Esophagus muscularis mucosa (tissue), 4 donors: ENCODE measurements around the gene MAGI1. TPM values are rescaled to one million over a fixed set of nuclear protein-coding genes. Genes with fewer than 3 reads are reported as not detected.

Experiments
- DNase-seq: peaks from one replicate; pipeline ENCODE4 v3.0.0-alpha.2; 2017; ENCODE audit errors: extremely low spot score
- H3K27ac ChIP-seq, 4 donors: fragments of 200-600 bp; sonication (generic); replicated peaks in 1 of 4; 1 replicate in 3 of 4; 2 replicates in 1 of 4; pipeline ENCODE4 v1.5.1; 2016 to 2019; ENCODE audit warnings: mild to moderate bottlenecking in 1 of 4
- H3K27me3 ChIP-seq, 4 donors: fragments of 200-600 bp; sonication (generic); one replicate each; pipeline versions ENCODE4 v1.5.1 to v1.6.0; 2016 to 2019
- H3K36me3 ChIP-seq, 4 donors: fragments of 200-600 bp; sonication (generic); one replicate each; pipeline ENCODE4 v1.5.1; 2016 to 2019
- H3K4me1 ChIP-seq, 4 donors: fragments of 200-600 bp; sonication (generic); one replicate each; pipeline ENCODE4 v1.5.1; 2016 to 2019
- H3K4me3 ChIP-seq, 4 donors: fragments of 200-600 bp; sonication (generic); 1 replicate in 2 of 4; 2 replicates in 2 of 4; pipeline ENCODE4 v1.5.1; 2016 to 2019; ENCODE audit warnings: mild to moderate bottlenecking in 4 of 4, moderate library complexity in 1 of 4
- H3K9me3 ChIP-seq, 4 donors: fragments of 200-600 bp; sonication (generic); 1 replicate in 3 of 4; 2 replicates in 1 of 4; pipeline ENCODE4 v1.5.1; 2016 to 2019
- EP300 ChIP-seq: sonication (generic); formaldehyde crosslinking; IDR thresholded peaks from one replicate; pipeline ENCODE4 v1.6.1; 2017; ENCODE audit warnings: antibody characterized with exemption
- POLR2A ChIP-seq: fragments of 450-650 bp; IDR thresholded peaks from one replicate; pipeline ENCODE4 v1.6.1; 2017; ENCODE audit warnings: antibody characterized with exemption, moderate library complexity, mild to moderate bottlenecking, low read depth
- POLR2AphosphoS5 ChIP-seq, 2 donors: sonication (generic); formaldehyde crosslinking; IDR thresholded peaks; one replicate each; pipeline ENCODE4 v1.6.1; 2017; ENCODE audit warnings: antibody characterized with exemption in 2 of 2
- WGBS: methylation state at CpG from one replicate; pipeline ENCODE4 v1.1.5; 2018; 5-methylcytosine and 5-hydroxymethylcytosine counted together
- intact Hi-C: fragments of 100-400 bp; cut with DNase I; formaldehyde crosslinking; loops from one replicate; pipeline ENCODE4 v1.15.1; 2023
- total RNA-seq, 4 donors: library from RNA; depleted of rRNA; stranded (reverse); fragments of >200 nt; gene quantifications; one replicate each; pipeline versions ENCODE4 v1.1.0 to v1.2.1, GENCODE V29; 2016
- TF ChIP-seq, protein P1 (sequence below), 3 experiments: fragments of 200-600 bp in 2 of 3; fragments of 450-650 bp in 1 of 3; sonication (generic) in 2 of 3; IDR thresholded peaks; one replicate each; pipeline ENCODE4 v1.5.1; 2017 to 2019; ENCODE audit warnings: antibody characterized with exemption in 3 of 3, mild to moderate bottlenecking in 2 of 3, moderate library complexity in 1 of 3

MAGI1 gene
- total RNA-seq, 4 donors from 2014 or later = 17.1 to 35.1 (median 25.2) TPM

- Histone ChIP-seq H3K27ac (peak overlapping the region; percentile 31 to 57 (median 45)), H3K4me3 (no peak overlapping the region), H3K4me1 (peaks cover 5 to 13% (median 9%) of the 10 kb centered on the region in 4 donors), H3K36me3 (no peaks in the 10 kb centered on the region), H3K9me3 (no peaks in the 10 kb centered on the region), H3K27me3 (no peaks in the 10 kb centered on the region)
- no peak for DNase-seq
- TF ChIP-seq POLR2A (no peak), POLR2AphosphoS5 (IDR thresholded peaks at IDR 0.05) (peak in 1 of 2 donors; percentile 53), EP300 (no peak)
- TF ChIP-seq, protein P1, sequence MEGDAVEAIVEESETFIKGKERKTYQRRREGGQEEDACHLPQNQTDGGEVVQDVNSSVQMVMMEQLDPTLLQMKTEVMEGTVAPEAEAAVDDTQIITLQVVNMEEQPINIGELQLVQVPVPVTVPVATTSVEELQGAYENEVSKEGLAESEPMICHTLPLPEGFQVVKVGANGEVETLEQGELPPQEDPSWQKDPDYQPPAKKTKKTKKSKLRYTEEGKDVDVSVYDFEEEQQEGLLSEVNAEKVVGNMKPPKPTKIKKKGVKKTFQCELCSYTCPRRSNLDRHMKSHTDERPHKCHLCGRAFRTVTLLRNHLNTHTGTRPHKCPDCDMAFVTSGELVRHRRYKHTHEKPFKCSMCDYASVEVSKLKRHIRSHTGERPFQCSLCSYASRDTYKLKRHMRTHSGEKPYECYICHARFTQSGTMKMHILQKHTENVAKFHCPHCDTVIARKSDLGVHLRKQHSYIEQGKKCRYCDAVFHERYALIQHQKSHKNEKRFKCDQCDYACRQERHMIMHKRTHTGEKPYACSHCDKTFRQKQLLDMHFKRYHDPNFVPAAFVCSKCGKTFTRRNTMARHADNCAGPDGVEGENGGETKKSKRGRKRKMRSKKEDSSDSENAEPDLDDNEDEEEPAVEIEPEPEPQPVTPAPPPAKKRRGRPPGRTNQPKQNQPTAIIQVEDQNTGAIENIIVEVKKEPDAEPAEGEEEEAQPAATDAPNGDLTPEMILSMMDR (IDR thresholded peaks at IDR 0.05) = no peak
- intact Hi-C loops = no loop called here
- WGBS = 44% methylated on average over 4 of the region's 4 CpGs
Measured at GRCh38 chr3:65888980-65889706, 149.6 kb downstream of the MAGI1 start.

DNA sequence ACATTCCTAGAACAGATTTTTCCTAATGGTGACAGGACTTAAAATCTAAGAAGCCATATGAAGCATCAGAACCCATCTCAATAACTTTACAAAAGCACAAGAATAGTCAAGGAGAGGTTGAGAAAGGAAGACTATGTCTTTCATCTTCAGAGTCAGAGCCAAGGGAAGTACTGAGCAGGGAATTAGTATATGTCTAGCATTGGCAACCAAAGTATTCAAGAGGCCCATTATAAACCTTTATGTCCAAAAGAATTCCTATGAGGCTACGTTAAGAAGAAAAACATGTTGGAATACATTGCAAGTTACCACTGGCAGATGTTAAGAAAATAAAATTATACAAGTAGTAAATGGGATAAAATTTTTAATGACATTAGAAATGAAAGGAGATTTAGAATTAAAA is 150.5 kb downstream of the MAGI1 start:
- 84% methylated on average over 1 of the region's 1 CpG for WGBS
- Histone ChIP-seq H3K27ac (no peak overlapping the region), H3K4me1 (peaks cover 8 to 18% (median 14%) of the 10 kb centered on the region in 4 donors), H3K4me3 (no peak overlapping the region), H3K9me3 (no peaks in the 10 kb centered on the region), H3K27me3 (no peaks in the 10 kb centered on the region), H3K36me3 (no peaks in the 10 kb centered on the region)
- DNase-seq = no peak
- intact Hi-C loops = no loop called here
- no peak for TF ChIP-seq POLR2AphosphoS5 (IDR thresholded peaks at IDR 0.05)
- no peak for TF ChIP-seq EP300
- TF ChIP-seq, protein P1 (IDR thresholded peaks at IDR 0.05) = no peak
- no peak for TF ChIP-seq POLR2A

DNA sequence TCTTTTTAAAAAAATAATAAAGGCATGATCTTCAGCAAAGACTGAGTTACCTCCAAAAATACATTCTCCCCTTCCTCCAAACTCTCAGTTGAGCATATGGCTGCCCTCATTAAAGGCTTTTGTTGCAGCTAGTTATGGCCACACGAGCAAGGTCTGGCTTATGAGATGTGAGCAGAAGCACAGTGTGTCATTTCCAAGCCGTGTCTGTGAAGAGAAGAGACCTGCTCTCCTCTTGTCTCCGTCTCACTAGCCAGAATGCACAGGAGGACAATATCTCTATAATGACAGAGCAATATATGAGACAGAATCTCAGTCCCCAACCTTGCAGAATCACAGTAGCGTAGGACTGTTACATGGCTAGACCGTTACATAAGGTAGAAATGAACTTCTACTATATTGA is 152.3 kb downstream of the MAGI1 start:
- intact Hi-C loops = no loop called here
- no peak for DNase-seq
- Histone ChIP-seq H3K27me3 (no peaks in the 10 kb centered on the region), H3K9me3 (no peaks in the 10 kb centered on the region), H3K36me3 (no peaks in the 10 kb centered on the region), H3K4me3 (no peak overlapping the region), H3K4me1 (peaks cover 8 to 22% (median 14%) of the 10 kb centered on the region in 4 donors), H3K27ac (no peak overlapping the region)
- no peak for TF ChIP-seq POLR2AphosphoS5 (IDR thresholded peaks at IDR 0.05)
- 90% methylated on average over 5 of the region's 5 CpGs for WGBS

- Histone ChIP-seq H3K9me3 (no peaks in the 10 kb centered on the region), H3K36me3 (no peaks in the 10 kb centered on the region), H3K4me3 (no peak overlapping the region), H3K27ac (no peak overlapping the region), H3K27me3 (no peaks in the 10 kb centered on the region), H3K4me1 (peaks cover 2 to 15% (median 8%) of the 10 kb centered on the region in 4 donors)
- intact Hi-C loops = no loop called here
- 56% methylated on average over 4 of the region's 4 CpGs for WGBS
- TF ChIP-seq POLR2A (no peak), POLR2AphosphoS5 (IDR thresholded peaks at IDR 0.05) (no peak), EP300 (no peak)
- TF ChIP-seq, protein P1 (IDR thresholded peaks at IDR 0.05) = no peak
- no peak for DNase-seq
Measured at GRCh38 chr3:65884071-65884470, 154.6 kb downstream of the MAGI1 start.

DNA sequence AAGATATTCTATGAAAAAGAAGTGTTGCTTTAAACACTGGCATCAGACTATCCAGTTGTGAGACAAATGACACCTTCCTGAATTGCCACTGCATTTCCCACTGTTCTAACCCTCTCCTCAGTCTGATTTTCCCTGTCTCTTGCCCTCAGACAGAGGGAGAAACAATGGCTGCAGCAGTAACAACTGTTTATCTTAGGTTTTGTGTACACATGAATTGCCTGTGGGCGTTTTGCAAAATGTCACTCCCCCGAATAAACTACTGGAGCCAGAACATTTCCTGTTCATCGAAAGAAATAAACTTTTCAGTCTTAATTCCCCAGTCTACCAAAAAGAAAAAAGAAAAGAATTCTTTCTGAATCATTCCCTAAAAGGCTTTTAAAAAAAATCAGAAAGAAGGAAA is 155.1 kb downstream of the MAGI1 start:
- TF ChIP-seq, protein P1 (IDR thresholded peaks at IDR 0.05) = no peak
- no peak for TF ChIP-seq EP300
- no peak for TF ChIP-seq POLR2A
- no peak for TF ChIP-seq POLR2AphosphoS5 (IDR thresholded peaks at IDR 0.05)
- Histone ChIP-seq H3K4me3 (no peak overlapping the region), H3K4me1 (peaks cover 0 to 10% (median 7%) of the 10 kb centered on the region in 4 donors), H3K27me3 (no peaks in the 10 kb centered on the region), H3K27ac (no peak overlapping the region), H3K36me3 (no peaks in the 10 kb centered on the region), H3K9me3 (no peaks in the 10 kb centered on the region)
- WGBS = 34% methylated on average over 3 of the region's 3 CpGs
- DNase-seq = no peak
- intact Hi-C loops = no loop called here
